ENCODE measurements around the gene MANF.
A peak's percentile ranks its signal among the peaks of the same experiment; 100 is the strongest.

MANF gene

GRCh38 chr3:51384726-51385473, at the start of gene MANF:
Gene MANF, plus strand, starts transcription at chr3:51385291. Its CDS starts 52 bp downstream, at chr3:51385343.
- peak within 1 kb of the TSS; percentile 96 for H3K4me3 ChIP-seq (ENCODE audit: low read length)
- TF ChIP-seq CTCF (conservative IDR thresholded peaks at IDR 0.05; ENCODE audit: low read length): no peak
- peak; percentile 98 for DNase-seq (ENCODE audit: low read depth)

- no peak for TF ChIP-seq CTCF (conservative IDR thresholded peaks at IDR 0.05; ENCODE audit: low read length)
- no peak overlapping the region for H3K4me3 ChIP-seq (ENCODE audit: low read length)
- no peak for DNase-seq (ENCODE audit: low read depth)
These were observed 48.8 kb upstream of the MANF start for GRCh38 chr3:51336261-51336660.

GRCh38 chr3:51337666-51338065, 47.4 kb upstream of the MANF start:
- H3K4me3 ChIP-seq (ENCODE audit: low read length): no peak overlapping the region
- no peak for DNase-seq (ENCODE audit: low read depth)
- TF ChIP-seq CTCF (conservative IDR thresholded peaks at IDR 0.05; ENCODE audit: low read length): no peak

- no peak overlapping the region for H3K4me3 ChIP-seq (ENCODE audit: low read length)
- DNase-seq (ENCODE audit: low read depth): no peak
- no peak for TF ChIP-seq CTCF (conservative IDR thresholded peaks at IDR 0.05; ENCODE audit: low read length)
These were observed 46.5 kb upstream of the MANF start for GRCh38 chr3:51338632-51339031.

GRCh38 chr3:51340013-51340829, 44.9 kb upstream of the MANF start:
- H3K4me3 ChIP-seq (ENCODE audit: low read length): no peak overlapping the region

GRCh38 chr3:51340989-51341636, 44.0 kb upstream of the MANF start:
- DNase-seq (ENCODE audit: low read depth): no peak
- H3K4me3 ChIP-seq (ENCODE audit: low read length): no peak overlapping the region
- TF ChIP-seq CTCF (conservative IDR thresholded peaks at IDR 0.05; ENCODE audit: low read length): no peak

More at GRCh38 chr3:51340013-51340829, 44.9 kb upstream of the MANF start:
- peak; percentile 95 for DNase-seq (ENCODE audit: low read depth)
- no peak for TF ChIP-seq CTCF (conservative IDR thresholded peaks at IDR 0.05; ENCODE audit: low read length)
